ENCODE measurements around the gene SMAD1. TPM values are rescaled to one million over a fixed set of nuclear protein-coding genes. Genes with fewer than 3 reads are reported as not detected.
"Not testable (repeated sequence)": the region's sequence is repeated elsewhere in the genome, so short reads cannot be mapped to it uniquely, and the experiment has no call there.

The SMAD1 gene
- polyA plus RNA-seq, 2 of the 4 experiments (the other 2 are of a cell fraction) = 9.9 to 23.9 TPM

- 86% methylated on average over 4 of the region's 4 CpGs for WGBS (ENCODE audit: missing lambda C conversion rate)
Observed at GRCh38 chr4:145533001-145533400, 51.3 kb downstream of the SMAD1 start.

GRCh38 chr4:145533415-145533814 is 51.8 kb downstream of the SMAD1 start:
- H3K4me1 ChIP-seq; POLR2A ChIA-PET; H3K27ac ChIP-seq; ATAC-seq; CTCF ChIA-PET; H3K4me3 ChIP-seq; FAIRE-seq; H3K4me2 ChIP-seq; H3K9me3 ChIP-seq; DNase-seq (ENCODE audit: low read depth in 1 of 2, low spot score in 1 of 2): not testable (repeated sequence)
- WGBS (ENCODE audit: missing lambda C conversion rate) = 100% methylated on average over 3 of the region's 3 CpGs

More at GRCh38 chr4:145533001-145533400, 51.3 kb downstream of the SMAD1 start:
- ChIA-PET CTCF (no interaction called here), POLR2A (no interaction called here)
- ATAC-seq = no peak
- Histone ChIP-seq H3K27ac (no peak overlapping the region), H3K4me1 (peaks cover 4% of the 10 kb centered on the region; the same call in 1 of the 3 replicates), H3K4me3 (no peak overlapping the region), H3K9me3 (no peaks in the 10 kb centered on the region), H3K4me2 (no peak overlapping the region)
- no peak for DNase-seq (ENCODE audit: low read depth in 1 of 2, low spot score in 1 of 2)
- TF ChIP-seq EP300 (IDR thresholded peaks at IDR 0.05) (no peak), POLR2AphosphoS2 (conservative IDR thresholded peaks at IDR 0.05; ENCODE audit: low read length) (no peak), RNF2 (IDR thresholded peaks at IDR 0.05; ENCODE audit: borderline replicate concordance, low read depth) (no peak), MAZ (IDR thresholded peaks at IDR 0.05; ENCODE audit: borderline replicate concordance, low read depth, low read length) (no peak), ZSCAN20 (CRISPR knock-in tag; IDR thresholded peaks at IDR 0.05) (no peak), PHF8 (IDR thresholded peaks at IDR 0.05; ENCODE audit: borderline replicate concordance, low read depth) (no peak), BHLHE40 (IDR thresholded peaks at IDR 0.05; ENCODE audit: low read depth, low read length) (no peak), USF2 (IDR thresholded peaks at IDR 0.05) (no peak), ZFP36 (IDR thresholded peaks at IDR 0.05; ENCODE audit: borderline replicate concordance, partially characterized antibody) (no peak), RARB (CRISPR knock-in tag; IDR thresholded peaks at IDR 0.05) (no peak), KDM1A (IDR thresholded peaks at IDR 0.05; ENCODE audit: low read depth) (no peak), FOSB (CRISPR knock-in tag; IDR thresholded peaks at IDR 0.05) (no peak), E2F6 (IDR thresholded peaks at IDR 0.05; ENCODE audit: borderline replicate concordance, low read depth) (no peak), CHD2 (IDR thresholded peaks at IDR 0.05; ENCODE audit: low read length, partially characterized antibody) (no peak), TP53 (CRISPR knock-in tag; IDR thresholded peaks at IDR 0.05) (no peak), ELK1 (IDR thresholded peaks at IDR 0.05; ENCODE audit: low read depth, low read length) (no peak), SREBF2 (IDR thresholded peaks at IDR 0.05) (no peak)
- FAIRE-seq = no peak

GRCh38 chr4:145533961-145534360 is 52.3 kb downstream of the SMAD1 start:
- H3K4me2 ChIP-seq = no peak overlapping the region
- no peak for DNase-seq (ENCODE audit: low read depth in 1 of 2, low spot score in 1 of 2)
- WGBS (ENCODE audit: missing lambda C conversion rate) = 79% methylated on average over 1 of the region's 1 CpG
- TF ChIP-seq ZFP36 (IDR thresholded peaks at IDR 0.05; ENCODE audit: borderline replicate concordance, partially characterized antibody) = no peak
- TF ChIP-seq ZC3H11A (IDR thresholded peaks at IDR 0.05) = no peak
- TF ChIP-seq ESRRA (IDR thresholded peaks at IDR 0.05; ENCODE audit: borderline replicate concordance, low read length) = no peak
- TF ChIP-seq KDM5A (IDR thresholded peaks at IDR 0.05) = no peak
- no peak for TF ChIP-seq RARB (CRISPR knock-in tag; IDR thresholded peaks at IDR 0.05)
- no peak for TF ChIP-seq BHLHE40 (IDR thresholded peaks at IDR 0.05; ENCODE audit: low read depth, low read length)
- TF ChIP-seq POLR2A (IDR thresholded peaks at IDR 0.05; ENCODE audit: low read length) = no peak
- TF ChIP-seq RFX5 (IDR thresholded peaks at IDR 0.05) = no peak
- no peak for TF ChIP-seq MYC (IDR thresholded peaks at IDR 0.05; ENCODE audit: borderline replicate concordance, low read length)
- TF ChIP-seq SREBF2 (IDR thresholded peaks at IDR 0.05) = no peak
- TF ChIP-seq CHD2 (IDR thresholded peaks at IDR 0.05; ENCODE audit: low read length, partially characterized antibody) = no peak
- no peak for TF ChIP-seq JUNB (IDR thresholded peaks at IDR 0.05)
- no peak for TF ChIP-seq RNF2 (IDR thresholded peaks at IDR 0.05; ENCODE audit: borderline replicate concordance, low read depth)
- no peak for TF ChIP-seq TFCP2L1 (CRISPR knock-in tag; IDR thresholded peaks at IDR 0.05)
- no peak for TF ChIP-seq HOXB5 (CRISPR knock-in tag; IDR thresholded peaks at IDR 0.05)
- H3K4me3 ChIP-seq = no peak overlapping the region
- no peaks in the 10 kb centered on the region for H3K9me3 ChIP-seq
- ChIA-PET CTCF (no interaction called here), POLR2A (no interaction called here)
- no peak overlapping the region for H3K27ac ChIP-seq
- peaks cover 4% of the 10 kb centered on the region; the same call in 1 of the 3 replicates for H3K4me1 ChIP-seq
- no peak for ATAC-seq
- FAIRE-seq = no peak
